NCI-H1417 (cell line): ENCODE data around the gene FAM228A.
"Not testable (repeated sequence)": the region's sequence is repeated elsewhere in the genome, so short reads cannot be mapped to it uniquely, and the experiment has no call there.

Experiments used
- DNase-seq, 3 experiments: peaks; one replicate each; lab custom pipeline; 2025; lab: John Stamatoyannopoulos, UW

Gene FAM228A

DNA sequence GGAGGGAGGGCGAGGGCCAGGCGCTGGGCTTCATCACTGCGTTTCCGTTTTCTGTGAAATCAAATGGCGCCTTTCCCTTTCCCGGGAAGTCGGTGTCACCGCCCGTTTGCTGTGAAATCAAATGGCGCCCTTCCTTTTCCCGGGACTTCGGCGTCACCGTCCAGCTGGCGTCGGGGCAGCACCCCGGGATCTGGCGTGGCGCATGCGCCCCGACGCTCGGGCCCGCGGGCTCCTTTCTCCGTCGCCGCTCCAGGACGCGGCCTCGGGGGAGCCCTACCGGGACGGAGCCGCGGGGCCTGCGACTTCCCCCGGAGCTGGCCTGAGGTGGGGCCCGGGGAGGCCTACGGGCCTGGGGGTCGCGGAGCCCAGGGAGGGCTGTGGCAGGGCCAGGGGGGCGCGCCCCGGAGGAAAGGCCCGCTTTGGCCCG, at the start of gene FAM228A:
Gene FAM228A (plus strand): TSS at position 203 of the 427 bp plus-strand sequence. CDS start 428 bp downstream, outside the sequence.
- no peak for DNase-seq

GRCh38 chr2:24125956-24126355, 48.9 kb upstream of the FAM228A start:
- no peak for DNase-seq

GRCh38 chr2:24132543-24132942, 42.3 kb upstream of the FAM228A start:
- DNase-seq = no peak

DNA sequence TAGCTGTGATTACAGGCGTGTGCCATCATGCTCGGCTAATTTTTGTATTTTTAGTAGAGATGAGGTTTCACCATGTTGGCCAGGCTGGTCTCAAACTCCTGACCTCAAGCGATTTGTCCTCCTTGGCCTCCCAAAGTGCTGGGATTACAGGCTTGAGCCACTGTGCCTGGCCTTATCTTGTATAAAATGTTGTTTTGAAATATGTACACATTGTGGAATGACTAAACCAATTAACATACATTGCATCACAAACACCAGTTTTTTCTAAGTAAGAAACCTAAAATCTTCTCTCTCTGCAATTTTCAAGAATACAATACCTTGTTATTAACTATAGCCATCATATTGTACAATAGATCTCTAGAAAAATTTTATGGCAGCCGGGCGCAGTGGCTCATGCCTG, 34.5 kb upstream of the FAM228A start:
- DNase-seq = not testable (repeated sequence)

DNA sequence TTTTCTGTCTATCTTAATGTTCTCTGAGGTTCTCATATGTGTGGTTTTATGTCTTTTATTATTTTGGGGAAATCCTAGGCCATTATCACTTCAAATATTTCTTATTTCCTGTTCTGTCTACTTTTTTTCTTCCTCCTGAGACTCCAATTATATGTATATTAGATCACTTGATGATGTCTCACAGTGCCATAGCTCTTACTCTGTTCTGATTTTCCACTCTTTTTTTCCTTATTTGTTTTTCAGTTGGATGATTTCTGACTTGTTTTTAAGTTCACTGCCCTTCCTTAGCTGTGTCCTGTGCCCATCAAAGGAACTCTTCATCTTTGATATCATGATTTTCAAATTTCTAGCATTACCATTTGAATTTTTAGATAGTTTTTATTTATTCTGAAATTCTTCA, 27.5 kb upstream of the FAM228A start:
- no peak for DNase-seq

DNA sequence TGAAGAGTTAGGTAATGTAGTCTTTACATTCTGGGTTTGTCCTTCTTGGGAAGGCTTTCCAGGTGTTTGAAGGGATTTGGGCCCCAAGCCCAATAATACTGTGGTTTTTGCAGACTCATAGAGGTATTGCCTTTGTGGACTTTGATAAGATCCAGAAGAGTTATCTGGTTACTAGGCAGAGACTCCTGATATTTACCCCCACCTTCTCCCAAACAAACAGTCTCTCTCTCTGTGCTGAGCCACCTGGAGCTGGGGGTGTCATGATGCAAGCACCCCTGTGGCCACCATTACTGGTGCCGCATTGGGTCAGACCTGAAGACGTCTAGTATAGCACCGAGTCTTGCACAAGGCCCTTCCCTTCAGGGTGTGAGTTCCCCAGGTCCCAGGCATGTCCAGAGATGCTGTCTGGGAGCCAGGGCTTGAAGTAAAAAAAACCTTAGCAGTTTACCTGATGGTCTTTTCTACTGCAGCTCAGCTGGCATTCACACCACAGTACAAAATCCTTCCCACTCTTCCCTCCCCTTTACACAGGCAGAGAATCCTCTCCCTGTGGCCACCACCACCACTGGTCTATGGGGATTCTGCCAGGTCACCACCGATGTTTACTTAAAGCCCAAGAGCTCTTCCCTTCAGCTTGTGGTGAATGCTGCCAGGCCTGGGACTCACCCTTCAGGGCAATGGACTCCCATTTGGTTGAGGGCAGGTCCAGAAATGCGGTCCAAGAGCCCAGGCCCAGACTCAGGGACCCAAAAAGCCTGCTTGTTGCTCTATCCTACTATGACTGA, 22.2 kb upstream of the FAM228A start:
- no peak for DNase-seq

DNA sequence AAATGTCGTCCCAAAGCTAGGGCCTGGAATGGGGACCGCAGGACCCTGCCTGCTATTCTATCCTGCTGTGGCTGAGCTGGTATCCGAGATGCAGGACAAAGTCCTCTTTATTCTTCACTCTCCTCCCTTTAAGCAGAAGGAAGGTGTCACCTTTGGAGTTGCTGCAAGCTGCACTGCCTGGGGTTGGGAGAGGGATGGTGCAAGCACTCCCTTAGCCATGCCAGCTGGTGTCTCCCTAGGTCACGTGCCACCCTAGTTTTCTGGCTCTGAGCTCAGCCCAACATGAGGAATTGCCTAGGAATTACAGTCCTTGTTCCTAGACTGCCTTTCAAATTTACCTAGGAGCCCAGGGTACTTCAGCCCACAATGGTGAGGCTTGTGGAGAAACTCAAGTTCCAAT, 21.4 kb upstream of the FAM228A start:
- no peak for DNase-seq

DNA sequence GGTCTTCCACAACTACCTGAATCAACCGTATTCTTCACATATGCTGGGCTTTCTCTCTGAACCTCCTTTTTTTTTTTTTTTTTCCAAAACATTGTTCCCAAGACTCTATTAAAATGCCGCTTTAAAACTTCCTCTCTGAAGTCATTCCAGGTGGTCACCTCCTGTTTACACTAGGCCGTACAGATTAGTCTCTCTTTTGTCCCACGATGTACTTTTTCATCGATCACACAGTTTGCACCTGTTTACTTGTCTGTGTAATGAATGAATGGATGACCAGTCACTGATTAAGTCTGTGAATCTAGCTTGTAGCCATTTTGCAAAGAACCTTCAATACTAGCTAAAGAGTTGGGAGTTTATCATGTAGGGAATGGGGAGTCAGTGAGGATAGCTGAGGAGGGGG, 16.7 kb upstream of the FAM228A start:
- DNase-seq = no peak

- DNase-seq = no peak
These were observed 15.1 kb upstream of the FAM228A start for GRCh38 chr2:24159708-24160107.

DNA sequence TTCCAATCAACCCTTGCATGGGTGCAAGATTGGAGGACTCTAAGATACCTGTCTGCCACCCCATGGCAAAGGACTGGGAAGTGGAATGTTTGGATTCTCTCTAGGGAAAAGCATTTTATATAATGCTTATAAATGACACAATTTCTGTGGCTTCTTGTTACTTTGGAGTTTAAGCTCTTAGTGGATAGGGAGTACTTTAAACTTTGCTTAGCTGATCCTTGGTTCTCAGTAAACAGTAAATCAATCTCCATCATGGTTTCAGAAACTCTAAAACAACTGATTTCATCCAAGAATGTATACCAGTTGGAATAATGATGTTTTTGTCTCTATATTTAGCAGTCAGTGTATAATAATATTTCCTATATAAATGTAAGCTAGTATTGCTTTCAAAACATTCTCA, 14.1 kb upstream of the FAM228A start:
- no peak for DNase-seq

DNA sequence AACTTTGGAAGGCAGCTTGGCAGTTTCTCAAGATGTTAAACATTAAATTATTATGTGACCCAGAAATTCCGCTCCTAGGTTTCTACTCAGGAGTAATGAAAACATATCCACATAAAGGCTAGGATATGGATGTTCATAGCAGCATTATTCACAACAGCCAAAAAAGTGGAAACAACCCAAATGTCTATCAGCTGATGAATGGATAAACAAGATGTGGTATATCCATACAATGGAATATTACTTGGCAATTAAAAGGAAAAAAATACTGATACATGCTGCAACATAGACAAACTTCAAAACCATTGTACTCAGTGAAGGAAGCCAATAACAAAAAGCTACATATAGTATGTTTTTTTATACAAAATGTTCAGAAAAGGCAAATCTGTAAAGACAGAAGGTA, 12.4 kb upstream of the FAM228A start:
- DNase-seq = no peak

DNA sequence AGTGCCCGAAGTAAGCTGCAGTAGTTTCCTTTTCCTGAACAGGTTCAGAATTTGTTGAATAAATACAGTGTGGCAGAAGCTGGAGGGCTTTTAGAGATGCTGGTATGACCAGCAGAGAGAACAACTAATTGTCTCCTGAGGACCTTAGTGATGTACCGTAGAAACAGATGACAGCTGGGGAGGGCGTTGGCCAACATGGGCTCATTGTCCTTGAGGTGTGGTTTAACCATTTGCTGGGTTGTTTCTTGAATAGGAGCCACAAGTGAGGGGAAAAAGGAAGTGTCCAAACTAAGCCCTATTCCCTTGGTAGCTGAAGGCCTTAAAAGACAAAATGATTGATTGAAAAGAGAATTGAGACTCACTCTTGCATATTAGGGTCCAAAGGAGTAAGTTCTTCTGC, 11.7 kb upstream of the FAM228A start:
- DNase-seq = no peak

GRCh38 chr2:24163601-24164000, 11.3 kb upstream of the FAM228A start:
- no peak for DNase-seq

GRCh38 chr2:24164416-24164973, 10.4 kb upstream of the FAM228A start:
- no peak for DNase-seq

- no peak for DNase-seq
These were observed 5.8 kb upstream of the FAM228A start for GRCh38 chr2:24169023-24169422.

DNA sequence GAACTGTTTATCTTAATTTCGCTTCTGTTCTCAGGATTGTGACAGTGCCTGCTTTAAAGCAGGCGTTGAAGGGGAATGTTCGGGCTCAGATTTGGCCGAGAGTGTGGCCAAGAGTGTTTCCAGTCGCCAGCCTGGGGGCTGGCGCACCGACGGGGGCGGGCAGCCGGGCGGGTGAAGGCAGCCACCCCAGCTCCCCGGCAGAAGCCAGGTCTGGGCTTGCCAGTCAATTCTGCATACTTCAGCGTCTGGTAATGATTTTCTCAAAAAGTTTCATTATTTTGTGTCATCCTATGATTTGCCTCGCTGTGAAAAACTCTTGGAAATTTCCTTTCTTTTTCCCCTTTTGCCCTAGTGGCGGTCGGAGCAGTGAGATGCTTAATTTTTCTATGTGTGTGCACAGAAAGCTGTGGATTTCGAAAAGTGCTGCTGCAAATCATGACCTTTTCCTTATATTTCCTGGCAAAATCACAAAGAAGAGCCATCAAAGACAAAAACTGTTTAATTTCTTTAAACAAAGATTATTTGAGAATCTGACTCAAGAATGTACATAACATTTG, 856 bp downstream of the FAM228A start:
- no peak for DNase-seq

- no peak for DNase-seq
These were observed 1.5 kb downstream of the FAM228A start for GRCh38 chr2:24176326-24176725.

GRCh38 chr2:24179683-24180082, 4.8 kb downstream of the FAM228A start:
- no peak for DNase-seq

DNA sequence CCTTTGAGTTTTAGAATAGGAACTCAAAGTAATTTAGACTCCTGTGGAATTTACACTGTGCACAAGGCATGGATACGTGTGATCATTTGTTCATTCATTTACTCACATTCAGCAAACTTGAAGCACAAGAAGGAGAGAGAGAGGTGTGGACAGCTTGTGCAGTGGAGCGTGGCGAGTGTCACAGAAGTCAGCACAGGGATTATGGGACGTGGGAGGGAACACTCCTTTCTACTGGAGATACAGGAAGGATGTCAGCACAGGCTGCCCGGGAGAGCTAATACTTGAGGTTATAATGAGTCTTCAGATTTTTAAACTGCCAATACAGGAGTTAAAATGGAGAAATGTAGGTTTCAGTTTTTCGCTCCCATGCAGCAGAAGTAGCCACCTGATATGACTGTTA, 7.0 kb downstream of the FAM228A start:
- peak in 1 of 3 experiments; percentile 34 for DNase-seq

DNA sequence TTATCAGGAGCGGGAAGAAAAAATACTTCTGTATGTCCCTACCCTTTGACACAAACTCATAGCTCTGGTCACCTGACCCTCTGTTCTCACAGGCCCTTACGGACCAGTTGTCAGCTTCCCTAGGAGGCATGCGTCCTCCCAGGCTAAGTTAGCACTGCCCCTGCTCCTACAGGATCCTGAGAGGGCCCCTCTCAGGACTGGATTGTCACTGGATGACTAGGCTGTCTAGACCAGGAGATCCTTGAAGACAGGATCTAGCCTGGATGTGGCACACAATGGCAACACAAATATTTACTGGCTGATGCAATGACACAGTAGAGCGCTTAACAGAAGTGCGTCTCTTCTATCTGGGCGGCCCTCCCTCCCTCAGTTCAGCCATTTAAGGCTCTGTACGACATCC, 7.7 kb downstream of the FAM228A start:
- DNase-seq = peak in 1 of 3 experiments; percentile 52

DNA sequence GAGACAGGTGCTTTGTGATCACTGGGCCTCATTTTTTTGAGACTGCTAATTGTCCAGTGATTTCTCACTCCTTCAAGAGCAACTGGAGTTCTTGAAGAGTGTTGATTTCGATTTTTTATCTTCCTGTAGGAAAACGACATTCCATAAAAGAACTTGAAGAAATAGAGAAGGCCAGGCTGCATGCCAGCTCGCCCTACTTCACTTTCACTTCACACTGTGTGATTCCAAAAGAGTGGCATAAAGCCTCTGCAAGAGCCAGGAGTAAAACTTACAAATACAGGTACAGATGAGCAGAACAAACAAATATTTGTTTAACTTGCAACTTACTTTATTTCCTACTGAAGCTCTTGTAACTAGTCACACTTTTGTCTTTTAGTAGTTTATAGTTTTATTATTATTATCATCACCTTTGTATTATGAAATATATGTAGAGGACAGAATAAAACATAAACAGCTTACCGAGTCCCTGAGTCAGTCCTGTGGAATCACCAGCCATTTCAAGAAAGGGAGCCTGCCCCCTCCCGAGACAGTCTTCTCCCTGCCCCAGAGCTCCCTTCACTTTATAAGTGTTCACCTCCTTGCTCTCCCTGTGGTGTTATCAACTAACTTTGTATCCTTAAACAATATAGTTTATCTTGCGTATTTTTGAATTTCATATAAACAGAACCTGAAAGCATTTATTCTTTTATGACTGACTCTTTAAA, 8.7 kb downstream of the FAM228A start:
- no peak for DNase-seq

DNA sequence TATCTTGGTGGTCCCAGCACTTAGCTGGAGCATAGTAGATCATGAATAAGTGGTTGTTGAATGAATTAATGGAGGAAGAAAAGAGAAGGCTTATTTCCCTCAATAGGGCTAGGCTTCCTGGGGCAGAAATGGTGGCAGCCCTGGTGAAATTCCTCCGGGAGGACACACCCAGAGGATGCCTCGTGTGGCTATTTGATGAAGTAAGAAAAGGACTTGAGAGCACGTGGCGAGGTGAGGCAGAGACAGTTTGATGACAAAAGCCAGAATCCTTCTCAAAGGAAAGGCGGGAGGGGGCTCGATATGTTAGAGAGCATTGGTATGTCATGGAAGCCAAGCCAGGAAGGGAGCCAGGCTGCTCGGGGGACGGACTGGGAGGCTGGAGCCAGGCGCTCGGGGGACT, 14.7 kb downstream of the FAM228A start:
- no peak for DNase-seq

- no peak for DNase-seq
These were observed 15.7 kb downstream of the FAM228A start for GRCh38 chr2:24190503-24190902.
